Measurements from ENCODE around the gene C21orf91. TPM values are rescaled to one million over a fixed set of nuclear protein-coding genes. Genes with fewer than 3 reads are reported as not detected.

C21orf91 gene
- total and polyA plus RNA-seq, 2 donors (not counting 3 experiments of a cell fraction or from before 2014, with no cell fraction given) = 1.3 to 4.2 TPM

DNA sequence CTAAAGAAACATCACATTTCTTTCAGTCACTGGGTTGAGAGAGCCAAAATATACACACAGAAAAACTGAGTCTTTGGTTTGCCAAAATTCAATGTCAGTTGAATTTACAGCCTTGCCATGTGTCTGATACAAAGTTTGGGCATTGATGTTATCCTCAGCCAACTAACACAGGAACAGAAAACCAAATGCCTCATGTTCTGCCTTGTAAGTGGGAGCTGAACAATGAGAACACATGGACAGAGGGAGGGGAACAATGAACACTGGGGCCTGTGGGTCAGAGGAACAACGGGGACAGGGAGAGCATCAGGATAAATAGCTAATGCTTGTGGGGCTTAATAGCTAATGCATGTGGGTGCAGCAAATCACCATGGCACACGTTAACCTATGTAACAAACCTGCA is 39.6 kb upstream of the C21orf91 start:
- POLR2A ChIA-PET = no interaction called here
- FAIRE-seq = no peak
- no peaks in the 10 kb centered on the region for H3K9me1 ChIP-seq (replicated peaks; ENCODE audit: control insufficient read depth, extremely low read depth, insufficient read depth, low read length)
- TF ChIP-seq EZH2 (IDR thresholded peaks at IDR 0.05; ENCODE audit: borderline replicate concordance, low read depth, low read length, severe bottlenecking) = no peak
- TF ChIP-seq JUN (IDR thresholded peaks at IDR 0.05; ENCODE audit: borderline replicate concordance, insufficient read depth, insufficient read length, low read depth) = no peak
- TF ChIP-seq POLR2A (IDR thresholded peaks at IDR 0.05; ENCODE audit: low read depth, low read length) = no peak
- no peak for TF ChIP-seq POLR2AphosphoS5 (IDR thresholded peaks at IDR 0.05; ENCODE audit: insufficient read depth, low read depth, low read length)
- TF ChIP-seq, protein P1, sequence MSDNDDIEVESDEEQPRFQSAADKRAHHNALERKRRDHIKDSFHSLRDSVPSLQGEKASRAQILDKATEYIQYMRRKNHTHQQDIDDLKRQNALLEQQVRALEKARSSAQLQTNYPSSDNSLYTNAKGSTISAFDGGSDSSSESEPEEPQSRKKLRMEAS (IDR thresholded peaks at IDR 0.05; ENCODE audit: insufficient read depth, insufficient read length) = no peak
- TF ChIP-seq, protein P2, sequence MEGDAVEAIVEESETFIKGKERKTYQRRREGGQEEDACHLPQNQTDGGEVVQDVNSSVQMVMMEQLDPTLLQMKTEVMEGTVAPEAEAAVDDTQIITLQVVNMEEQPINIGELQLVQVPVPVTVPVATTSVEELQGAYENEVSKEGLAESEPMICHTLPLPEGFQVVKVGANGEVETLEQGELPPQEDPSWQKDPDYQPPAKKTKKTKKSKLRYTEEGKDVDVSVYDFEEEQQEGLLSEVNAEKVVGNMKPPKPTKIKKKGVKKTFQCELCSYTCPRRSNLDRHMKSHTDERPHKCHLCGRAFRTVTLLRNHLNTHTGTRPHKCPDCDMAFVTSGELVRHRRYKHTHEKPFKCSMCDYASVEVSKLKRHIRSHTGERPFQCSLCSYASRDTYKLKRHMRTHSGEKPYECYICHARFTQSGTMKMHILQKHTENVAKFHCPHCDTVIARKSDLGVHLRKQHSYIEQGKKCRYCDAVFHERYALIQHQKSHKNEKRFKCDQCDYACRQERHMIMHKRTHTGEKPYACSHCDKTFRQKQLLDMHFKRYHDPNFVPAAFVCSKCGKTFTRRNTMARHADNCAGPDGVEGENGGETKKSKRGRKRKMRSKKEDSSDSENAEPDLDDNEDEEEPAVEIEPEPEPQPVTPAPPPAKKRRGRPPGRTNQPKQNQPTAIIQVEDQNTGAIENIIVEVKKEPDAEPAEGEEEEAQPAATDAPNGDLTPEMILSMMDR (IDR thresholded peaks at IDR 0.05; ENCODE audit: extremely low read depth in 1 of 2, insufficient read depth in 1 of 2, low read depth in 1 of 2, low read length in 2 of 2) = no peak
- intact Hi-C loops (cut with micrococcal nuclease) = no loop called here
- H3K4me2 ChIP-seq (ENCODE audit: insufficient read depth, low read length) = no peak overlapping the region
- no peak overlapping the region for H3K4me3 ChIP-seq (replicated peaks in 1 of 3; ENCODE audit: insufficient read depth in 1 of 3, low read depth in 1 of 3, low read length in 3 of 3)
- H4K20me1 ChIP-seq (replicated peaks; ENCODE audit: control insufficient read depth, extremely low read depth, insufficient read depth, low read length) = no peaks in the 10 kb centered on the region
- CTCF ChIA-PET = no interaction called here
- H3K36me3 ChIP-seq (ENCODE audit: control insufficient read depth in 2 of 2, extremely low read depth in 1 of 2, insufficient read depth in 2 of 2, low read length in 2 of 2) = no peaks in the 10 kb centered on the region
- no peaks in the 10 kb centered on the region for H3K4me1 ChIP-seq (ENCODE audit: control insufficient read depth, extremely low read depth, insufficient read depth, low read length)
- no peaks in the 10 kb centered on the region for H3K79me2 ChIP-seq (ENCODE audit: control insufficient read depth, insufficient read depth, low read length)
- H2AFZ ChIP-seq (ENCODE audit: low read depth, low read length) = no peak overlapping the region
- no peaks in the 10 kb centered on the region for H3K9me3 ChIP-seq (replicated peaks; ENCODE audit: control insufficient read depth, insufficient read depth, low read length)
- no peak overlapping the region for H3K9ac ChIP-seq (replicated peaks; ENCODE audit: extremely low read depth, insufficient read depth, low read length)
- BruUV-seq (replicated peaks) = no TSS peak
- no peak overlapping the region for H3K27ac ChIP-seq (ENCODE audit: insufficient read depth, low read depth, low read length)
- no peak for DNase-seq (ENCODE audit: low read depth, low spot score)
- dilution Hi-C loops (cut with MboI; ENCODE audit: extremely low pct_ligation_motif_present, low sequenced_read_pairs) = no loop called here
- no peaks in the 10 kb centered on the region for H3K27me3 ChIP-seq (ENCODE audit: control insufficient read depth in 2 of 2, insufficient read depth in 2 of 2, low read length in 2 of 2)

DNA sequence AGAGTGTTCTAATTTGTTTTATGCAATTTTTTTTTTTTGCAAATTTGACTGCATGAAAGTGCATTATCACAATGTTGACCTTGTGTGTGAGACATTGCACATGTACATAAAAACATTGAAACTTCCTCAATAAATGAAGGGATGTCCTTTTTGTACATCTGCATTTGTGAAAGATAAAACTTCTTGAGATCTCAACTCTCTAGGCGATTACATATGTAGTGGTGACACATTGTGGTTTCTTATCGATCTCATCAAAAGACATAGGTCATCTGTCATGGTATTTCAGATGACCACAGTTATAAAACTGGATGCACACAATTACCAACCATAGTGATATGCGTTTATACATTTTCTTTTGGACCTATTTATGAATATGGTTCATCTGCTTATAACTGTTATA is 35.6 kb upstream of the C21orf91 start:
- no peaks in the 10 kb centered on the region for H3K79me2 ChIP-seq (ENCODE audit: control insufficient read depth, insufficient read depth, low read length)
- dilution Hi-C loops (cut with MboI; ENCODE audit: extremely low pct_ligation_motif_present, low sequenced_read_pairs) (no loop called here), intact Hi-C loops (cut with micrococcal nuclease) (no loop called here)
- H3K9me3 ChIP-seq (replicated peaks; ENCODE audit: control insufficient read depth, insufficient read depth, low read length) = no peaks in the 10 kb centered on the region
- H3K4me1 ChIP-seq (ENCODE audit: control insufficient read depth, extremely low read depth, insufficient read depth, low read length) = no peaks in the 10 kb centered on the region
- no peak overlapping the region for H3K27ac ChIP-seq (ENCODE audit: insufficient read depth, low read depth, low read length)
- no TSS peak for BruUV-seq (replicated peaks)
- H3K4me3 ChIP-seq (replicated peaks in 1 of 3; ENCODE audit: insufficient read depth in 1 of 3, low read depth in 1 of 3, low read length in 3 of 3) = no peak overlapping the region
- no peak overlapping the region for H2AFZ ChIP-seq (ENCODE audit: low read depth, low read length)
- H3K9me1 ChIP-seq (replicated peaks; ENCODE audit: control insufficient read depth, extremely low read depth, insufficient read depth, low read length) = no peaks in the 10 kb centered on the region
- H3K4me2 ChIP-seq (ENCODE audit: insufficient read depth, low read length) = no peak overlapping the region
- H3K9ac ChIP-seq (replicated peaks; ENCODE audit: extremely low read depth, insufficient read depth, low read length) = no peak overlapping the region
- TF ChIP-seq FOS (IDR thresholded peaks at IDR 0.05; ENCODE audit: borderline replicate concordance, insufficient read depth, low read length) (no peak), POLR2A (IDR thresholded peaks at IDR 0.05; ENCODE audit: low read depth, low read length) (no peak), POLR2AphosphoS5 (IDR thresholded peaks at IDR 0.05; ENCODE audit: insufficient read depth, low read depth, low read length) (no peak), GATA2 (IDR thresholded peaks at IDR 0.05; ENCODE audit: insufficient read depth, insufficient read length, low read depth, low read length) (no peak)
- TF ChIP-seq, protein P2 (IDR thresholded peaks at IDR 0.05; ENCODE audit: extremely low read depth in 1 of 2, insufficient read depth in 1 of 2, low read depth in 1 of 2, low read length in 2 of 2) = no peak
- CTCF ChIA-PET = no interaction called here
- no peaks in the 10 kb centered on the region for H3K36me3 ChIP-seq (ENCODE audit: control insufficient read depth in 2 of 2, extremely low read depth in 1 of 2, insufficient read depth in 2 of 2, low read length in 2 of 2)
- FAIRE-seq (no peak), DNase-seq (ENCODE audit: low read depth, low spot score) (no peak)
- POLR2A ChIA-PET = no interaction called here
- no peaks in the 10 kb centered on the region for H4K20me1 ChIP-seq (replicated peaks; ENCODE audit: control insufficient read depth, extremely low read depth, insufficient read depth, low read length)
- no peaks in the 10 kb centered on the region for H3K27me3 ChIP-seq (ENCODE audit: control insufficient read depth in 2 of 2, insufficient read depth in 2 of 2, low read length in 2 of 2)
